BLaER1 treated with 17β-estradiol and CSF1 and Interleukin-3, amounts not matched to agents 10 nM and 100 nM (cell line): ENCODE results near the gene OLIG2.

Source experiments
- H3K27ac ChIP-seq, 11 experiments: shearing (Covaris generic); formaldehyde crosslinking; 2 replicates each; pipeline ENCODE4 v1.8.1; 2022
- H3K27me3 ChIP-seq, 11 experiments: shearing (Covaris generic); formaldehyde crosslinking; 2 replicates each; pipeline ENCODE4 v1.8.1; 2022
- H3K36me3 ChIP-seq, 11 experiments: shearing (Covaris generic); formaldehyde crosslinking; 2 replicates each; pipeline ENCODE4 v1.8.1; 2022
- H3K4me1 ChIP-seq, 10 experiments: shearing (Covaris generic); formaldehyde crosslinking; 2 replicates each; pipeline ENCODE4 v1.8.1; 2022
- H3K4me2 ChIP-seq, 11 experiments: shearing (Covaris generic); formaldehyde crosslinking; 2 replicates each; pipeline ENCODE4 v1.8.1; 2022
- H3K4me3 ChIP-seq, 10 experiments: shearing (Covaris generic); formaldehyde crosslinking; 2 replicates each; pipeline ENCODE4 v1.8.1; 2022
- H3K9ac ChIP-seq, 11 experiments: shearing (Covaris generic); formaldehyde crosslinking; 2 replicates each; pipeline ENCODE4 v1.8.1; 2022
- H3K9me3 ChIP-seq, 11 experiments: shearing (Covaris generic); formaldehyde crosslinking; replicated peaks in 1 of 11; 2 replicates each; pipeline ENCODE4 v1.8.1; 2022
- H4K20me1 ChIP-seq, 11 experiments: shearing (Covaris generic); formaldehyde crosslinking; 2 replicates each; pipeline ENCODE4 v1.8.1; 2022
- Cebpa-rat ChIP-seq, 11 experiments: shearing (Covaris generic); IDR thresholded peaks; 2 replicates each; pipeline ENCODE4 v1.8.1; 2022

OLIG2 gene

DNA sequence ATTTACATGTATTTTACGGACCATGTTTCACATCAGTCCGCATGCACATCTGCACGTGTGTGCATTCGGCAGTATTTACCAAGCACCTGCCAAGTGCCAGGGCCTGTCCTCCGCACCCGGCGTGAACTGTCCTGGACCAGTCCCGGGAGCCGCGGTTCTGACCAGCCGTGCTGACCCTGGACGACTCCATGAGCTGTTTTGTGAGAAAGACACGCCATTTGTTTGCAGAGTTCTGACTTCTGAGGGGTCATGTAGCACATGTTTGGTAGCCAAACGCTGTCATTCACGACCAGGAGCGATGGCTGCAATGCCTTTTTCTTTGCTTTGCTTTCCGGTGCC lies 3.3 kb upstream of the OLIG2 start:
- Histone ChIP-seq H3K27me3 (peaks cover 95 to 100% (median 100%) of the 10 kb centered on the region in 11 experiments), H3K36me3 (peaks cover 0 to 6% (median 0%) of the 10 kb centered on the region in 11 experiments; a peak in 1 of 22 replicates), H3K4me3 (no peak overlapping the region), H3K4me1 (peaks cover 0 to 13% (median 11%) of the 10 kb centered on the region in 10 experiments; a peak in 14 of 20 replicates), H3K27ac (no peak overlapping the region), H3K4me2 (no peak overlapping the region), H3K9ac (no peak overlapping the region), H4K20me1 (peaks cover 0 to 18% (median 4%) of the 10 kb centered on the region in 11 experiments; a peak in 8 of 22 replicates), H3K9me3 (peaks cover 34 to 57% (median 42%) of the 10 kb centered on the region in 11 experiments)
- no peak for TF ChIP-seq Cebpa-rat (IDR thresholded peaks at IDR 0.05)

DNA sequence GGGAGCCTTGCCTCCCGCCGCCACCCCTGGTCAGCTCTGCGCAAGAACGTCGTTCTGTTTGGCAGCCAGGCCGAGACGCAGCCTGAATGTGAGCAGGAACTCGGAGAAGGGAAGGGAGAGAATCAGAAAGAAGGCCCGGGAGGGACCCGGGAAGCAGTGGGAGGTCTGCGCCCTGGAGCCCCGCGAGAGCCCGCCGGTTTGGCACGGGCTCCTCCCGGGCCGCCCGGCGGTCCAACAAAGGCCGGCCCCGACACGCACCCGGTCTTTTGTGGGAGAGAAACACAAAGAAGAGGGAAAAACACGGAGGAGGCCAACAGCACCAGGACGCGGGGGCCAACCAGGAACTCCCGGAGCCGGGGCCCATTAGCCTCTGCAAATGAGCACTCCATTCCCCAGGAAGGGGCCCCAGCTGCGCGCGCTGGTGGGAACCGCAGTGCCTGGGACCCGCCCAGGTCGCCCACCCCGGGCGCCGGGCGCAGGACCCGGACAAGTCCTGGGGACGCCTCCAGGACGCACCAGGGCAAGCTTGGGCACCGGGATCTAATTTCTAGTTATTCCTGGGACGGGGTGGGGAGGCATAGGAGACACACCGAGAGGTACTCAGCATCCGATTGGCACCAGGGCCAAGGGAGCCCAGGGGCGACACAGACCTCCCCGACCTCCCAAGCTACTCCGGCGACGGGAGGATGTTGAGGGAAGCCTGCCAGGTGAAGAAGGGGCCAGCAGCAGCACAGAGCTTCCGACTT lies 2.7 kb upstream of the OLIG2 start:
- Histone ChIP-seq H3K4me2 (no peak overlapping the region), H3K27me3 (peaks cover 100% of the 10 kb centered on the region in 11 experiments), H3K9me3 (peaks cover 40 to 63% (median 46%) of the 10 kb centered on the region in 11 experiments), H3K36me3 (peaks cover 0 to 6% (median 0%) of the 10 kb centered on the region in 11 experiments; a peak in 1 of 22 replicates), H3K4me3 (no peak overlapping the region), H3K4me1 (peaks cover 0 to 13% (median 10%) of the 10 kb centered on the region in 10 experiments; a peak in 14 of 20 replicates), H3K9ac (no peak overlapping the region), H3K27ac (no peak overlapping the region), H4K20me1 (peaks cover 0 to 18% (median 4%) of the 10 kb centered on the region in 11 experiments; a peak in 8 of 22 replicates)
- TF ChIP-seq Cebpa-rat (IDR thresholded peaks at IDR 0.05): no peak

DNA sequence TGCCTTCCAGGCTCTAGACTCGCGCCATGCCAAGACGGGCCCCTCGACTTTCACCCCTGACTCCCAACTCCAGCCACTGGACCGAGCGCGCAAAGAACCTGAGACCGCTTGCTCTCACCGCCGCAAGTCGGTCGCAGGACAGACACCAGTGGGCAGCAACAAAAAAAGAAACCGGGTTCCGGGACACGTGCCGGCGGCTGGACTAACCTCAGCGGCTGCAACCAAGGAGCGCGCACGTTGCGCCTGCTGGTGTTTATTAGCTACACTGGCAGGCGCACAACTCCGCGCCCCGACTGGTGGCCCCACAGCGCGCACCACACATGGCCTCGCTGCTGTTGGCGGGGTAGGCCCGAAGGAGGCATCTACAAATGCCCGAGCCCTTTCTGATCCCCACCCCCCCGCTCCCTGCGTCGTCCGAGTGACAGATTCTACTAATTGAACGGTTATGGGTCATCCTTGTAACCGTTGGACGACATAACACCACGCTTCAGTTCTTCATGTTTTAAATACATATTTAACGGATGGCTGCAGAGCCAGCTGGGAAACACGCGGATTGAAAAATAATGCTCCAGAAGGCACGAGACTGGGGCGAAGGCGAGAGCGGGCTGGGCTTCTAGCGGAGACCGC lies 2.0 kb upstream of the OLIG2 start:
- peaks cover 0 to 18% (median 4%) of the 10 kb centered on the region in 11 experiments; a peak in 8 of 22 replicates for H4K20me1 ChIP-seq
- peaks cover 40 to 68% (median 50%) of the 10 kb centered on the region in 11 experiments for H3K9me3 ChIP-seq
- no peak overlapping the region for H3K4me3 ChIP-seq
- no peak overlapping the region for H3K9ac ChIP-seq
- TF ChIP-seq Cebpa-rat (IDR thresholded peaks at IDR 0.05): no peak
- peaks cover 100% of the 10 kb centered on the region in 11 experiments for H3K27me3 ChIP-seq
- H3K4me1 ChIP-seq: peaks cover 0 to 20% (median 14%) of the 10 kb centered on the region in 10 experiments; a peak in 17 of 20 replicates
- H3K36me3 ChIP-seq: peaks cover 0 to 6% (median 0%) of the 10 kb centered on the region in 11 experiments; a peak in 1 of 22 replicates
- no peak overlapping the region for H3K27ac ChIP-seq
- no peak overlapping the region for H3K4me2 ChIP-seq

DNA sequence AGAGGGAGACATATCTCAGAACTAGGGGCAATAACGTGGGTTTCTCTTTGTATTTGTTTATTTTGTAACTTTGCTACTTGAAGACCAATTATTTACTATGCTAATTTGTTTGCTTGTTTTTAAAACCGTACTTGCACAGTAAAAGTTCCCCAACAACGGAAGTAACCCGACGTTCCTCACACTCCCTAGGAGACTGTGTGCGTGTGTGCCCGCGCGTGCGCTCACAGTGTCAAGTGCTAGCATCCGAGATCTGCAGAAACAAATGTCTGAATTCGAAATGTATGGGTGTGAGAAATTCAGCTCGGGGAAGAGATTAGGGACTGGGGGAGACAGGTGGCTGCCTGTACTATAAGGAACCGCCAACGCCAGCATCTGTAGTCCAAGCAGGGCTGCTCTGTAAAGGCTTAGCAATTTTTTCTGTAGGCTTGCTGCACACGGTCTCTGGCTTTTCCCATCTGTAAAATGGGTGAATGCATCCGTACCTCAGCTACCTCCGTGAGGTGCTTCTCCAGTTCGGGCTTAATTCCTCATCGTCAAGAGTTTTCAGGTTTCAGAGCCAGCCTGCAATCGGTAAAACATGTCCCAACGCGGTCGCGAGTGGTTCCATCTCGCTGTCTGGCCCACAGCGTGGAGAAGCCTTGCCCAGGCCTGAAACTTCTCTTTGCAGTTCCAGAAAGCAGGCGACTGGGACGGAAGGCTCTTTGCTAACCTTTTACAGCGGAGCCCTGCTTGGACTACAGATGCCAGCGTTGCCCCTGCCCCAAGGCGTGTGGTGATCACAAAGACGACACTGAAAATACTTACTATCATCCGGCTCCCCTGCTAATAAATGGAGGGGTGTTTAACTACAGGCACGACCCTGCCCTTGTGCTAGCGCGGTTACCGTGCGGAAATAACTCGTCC lies 1.3 kb upstream of the OLIG2 start:
- no peak overlapping the region for H3K4me3 ChIP-seq
- no peak overlapping the region for H3K27ac ChIP-seq
- H3K4me2 ChIP-seq: no peak overlapping the region
- peaks cover 40 to 72% (median 50%) of the 10 kb centered on the region in 11 experiments for H3K9me3 ChIP-seq
- peaks cover 100% of the 10 kb centered on the region in 11 experiments for H3K27me3 ChIP-seq
- peaks cover 0 to 18% (median 4%) of the 10 kb centered on the region in 11 experiments; a peak in 8 of 22 replicates for H4K20me1 ChIP-seq
- H3K9ac ChIP-seq: no peak overlapping the region
- H3K4me1 ChIP-seq: peaks cover 0 to 25% (median 20%) of the 10 kb centered on the region in 10 experiments; a peak in 17 of 20 replicates
- TF ChIP-seq Cebpa-rat (IDR thresholded peaks at IDR 0.05): no peak
- peaks cover 0 to 6% (median 0%) of the 10 kb centered on the region in 11 experiments; a peak in 1 of 22 replicates for H3K36me3 ChIP-seq

DNA sequence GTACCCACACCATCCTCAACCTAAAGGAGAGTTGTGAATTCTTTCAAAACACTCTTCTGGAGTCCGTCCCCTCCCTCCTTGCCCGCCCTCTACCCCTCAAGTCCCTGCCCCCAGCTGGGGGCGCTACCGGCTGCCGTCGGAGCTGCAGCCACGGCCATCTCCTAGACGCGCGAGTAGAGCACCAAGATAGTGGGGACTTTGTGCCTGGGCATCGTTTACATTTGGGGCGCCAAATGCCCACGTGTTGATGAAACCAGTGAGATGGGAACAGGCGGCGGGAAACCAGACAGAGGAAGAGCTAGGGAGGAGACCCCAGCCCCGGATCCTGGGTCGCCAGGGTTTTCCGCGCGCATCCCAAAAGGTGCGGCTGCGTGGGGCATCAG lies 638 bp upstream of the OLIG2 start:
- Histone ChIP-seq H3K9ac (no peak overlapping the region), H3K27ac (no peak overlapping the region), H3K9me3 (peaks cover 40 to 70% (median 52%) of the 10 kb centered on the region in 11 experiments), H3K27me3 (peaks cover 100% of the 10 kb centered on the region in 11 experiments), H3K4me1 (peaks cover 0 to 21% (median 14%) of the 10 kb centered on the region in 10 experiments; a peak in 17 of 20 replicates), H4K20me1 (peaks cover 0 to 12% (median 1%) of the 10 kb centered on the region in 11 experiments; a peak in 8 of 22 replicates), H3K4me3 (no peak overlapping the region), H3K4me2 (no peak overlapping the region), H3K36me3 (peaks cover 0 to 6% (median 0%) of the 10 kb centered on the region in 11 experiments; a peak in 1 of 22 replicates)
- TF ChIP-seq Cebpa-rat (IDR thresholded peaks at IDR 0.05): no peak

DNA sequence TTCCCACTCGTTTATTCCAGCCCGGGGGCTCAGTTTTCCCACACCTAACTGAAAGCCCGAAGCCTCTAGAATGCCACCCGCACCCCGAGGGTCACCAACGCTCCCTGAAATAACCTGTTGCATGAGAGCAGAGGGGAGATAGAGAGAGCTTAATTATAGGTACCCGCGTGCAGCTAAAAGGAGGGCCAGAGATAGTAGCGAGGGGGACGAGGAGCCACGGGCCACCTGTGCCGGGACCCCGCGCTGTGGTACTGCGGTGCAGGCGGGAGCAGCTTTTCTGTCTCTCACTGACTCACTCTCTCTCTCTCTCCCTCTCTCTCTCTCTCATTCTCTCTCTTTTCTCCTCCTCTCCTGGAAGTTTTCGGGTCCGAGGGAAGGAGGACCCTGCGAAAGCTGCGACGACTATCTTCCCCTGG lies 716 bp downstream of the OLIG2 start:
- H4K20me1 ChIP-seq: peaks cover 0 to 10% (median 0%) of the 10 kb centered on the region in 11 experiments; a peak in 6 of 22 replicates
- no peak overlapping the region for H3K27ac ChIP-seq
- H3K4me3 ChIP-seq: peak overlapping the region in 4 of 10 experiments; percentile 19 to 40 (median 20); a peak in 2 of 20 replicates
- peaks cover 100% of the 10 kb centered on the region in 11 experiments for H3K27me3 ChIP-seq
- H3K9ac ChIP-seq: no peak overlapping the region
- H3K36me3 ChIP-seq: peaks cover 0 to 6% (median 0%) of the 10 kb centered on the region in 11 experiments; a peak in 1 of 22 replicates
- TF ChIP-seq Cebpa-rat (IDR thresholded peaks at IDR 0.05): no peak
- no peak overlapping the region for H3K4me2 ChIP-seq
- H3K4me1 ChIP-seq: peaks cover 0 to 16% (median 9%) of the 10 kb centered on the region in 10 experiments; a peak in 13 of 20 replicates
- peaks cover 40 to 68% (median 52%) of the 10 kb centered on the region in 11 experiments for H3K9me3 ChIP-seq

DNA sequence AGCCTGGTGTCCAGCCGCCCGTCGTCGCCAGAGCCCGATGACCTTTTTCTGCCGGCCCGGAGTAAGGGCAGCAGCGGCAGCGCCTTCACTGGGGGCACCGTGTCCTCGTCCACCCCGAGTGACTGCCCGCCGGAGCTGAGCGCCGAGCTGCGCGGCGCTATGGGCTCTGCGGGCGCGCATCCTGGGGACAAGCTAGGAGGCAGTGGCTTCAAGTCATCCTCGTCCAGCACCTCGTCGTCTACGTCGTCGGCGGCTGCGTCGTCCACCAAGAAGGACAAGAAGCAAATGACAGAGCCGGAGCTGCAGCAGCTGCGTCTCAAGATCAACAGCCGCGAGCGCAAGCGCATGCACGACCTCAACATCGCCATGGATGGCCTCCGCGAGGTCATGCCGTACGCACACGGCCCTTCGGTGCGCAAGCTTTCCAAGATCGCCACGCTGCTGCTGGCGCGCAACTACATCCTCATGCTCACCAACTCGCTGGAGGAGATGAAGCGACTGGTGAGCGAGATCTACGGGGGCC lies 1.2 kb downstream of the OLIG2 start:
- TF ChIP-seq Cebpa-rat (IDR thresholded peaks at IDR 0.05): no peak
- H3K4me2 ChIP-seq: no peak overlapping the region
- peaks cover 0 to 6% (median 0%) of the 10 kb centered on the region in 11 experiments; a peak in 1 of 22 replicates for H3K36me3 ChIP-seq
- no peak overlapping the region for H3K27ac ChIP-seq
- peaks cover 40 to 68% (median 52%) of the 10 kb centered on the region in 11 experiments for H3K9me3 ChIP-seq
- peaks cover 0 to 16% (median 9%) of the 10 kb centered on the region in 10 experiments; a peak in 13 of 20 replicates for H3K4me1 ChIP-seq
- H3K9ac ChIP-seq: no peak overlapping the region
- peaks cover 0 to 10% (median 0%) of the 10 kb centered on the region in 11 experiments; a peak in 6 of 22 replicates for H4K20me1 ChIP-seq
- H3K4me3 ChIP-seq: peak overlapping the region in 6 of 10 experiments; percentile 11 to 40 (median 20); a peak in 3 of 20 replicates
- H3K27me3 ChIP-seq: peaks cover 100% of the 10 kb centered on the region in 11 experiments
